Jurkat, Clone E6-1 (cell line): ENCODE results near the gene SLC25A45.

Source experiments
- DNase-seq: peaks from one replicate; pipeline ENCODE4 v3.0.0-alpha.2; 2011; ENCODE audit warnings: low read depth, low spot score
- H3K4me3 ChIP-seq: 2 replicates; pipeline ENCODE4 v1.5.1; 2011; ENCODE audit warnings: mild to moderate bottlenecking, low read length, control low read depth, moderate library complexity

The SLC25A45 gene

GRCh38 chr11:65393513-65394079, 11.2 kb upstream of the SLC25A45 start:
- DNase-seq: no peak
- no peak overlapping the region for H3K4me3 ChIP-seq

DNA sequence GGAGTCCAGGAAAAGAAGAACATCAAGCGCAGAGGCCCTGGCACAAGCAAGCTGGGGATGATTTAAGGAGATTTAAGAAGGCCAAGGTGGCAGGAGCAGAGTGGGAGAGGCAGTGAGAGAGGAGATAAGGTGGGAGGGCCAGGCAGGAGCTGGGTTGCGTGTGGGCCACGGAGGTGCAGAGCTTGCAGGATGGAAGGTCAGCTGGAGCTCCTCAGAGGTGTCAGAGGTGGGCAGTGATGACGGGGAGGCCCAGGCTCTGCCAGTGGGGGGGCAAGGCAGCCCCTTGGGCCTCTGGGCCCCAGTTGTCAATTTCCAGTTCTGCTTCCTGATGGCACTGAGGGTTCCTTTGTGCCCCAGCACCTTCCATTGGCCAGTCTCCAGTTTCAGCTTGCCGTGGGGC, 10.5 kb upstream of the SLC25A45 start:
- H3K4me3 ChIP-seq: no peak overlapping the region
- no peak for DNase-seq

- no peak overlapping the region for H3K4me3 ChIP-seq
- no peak for DNase-seq
These were observed 9.9 kb upstream of the SLC25A45 start for GRCh38 chr11:65392186-65392829.

DNA sequence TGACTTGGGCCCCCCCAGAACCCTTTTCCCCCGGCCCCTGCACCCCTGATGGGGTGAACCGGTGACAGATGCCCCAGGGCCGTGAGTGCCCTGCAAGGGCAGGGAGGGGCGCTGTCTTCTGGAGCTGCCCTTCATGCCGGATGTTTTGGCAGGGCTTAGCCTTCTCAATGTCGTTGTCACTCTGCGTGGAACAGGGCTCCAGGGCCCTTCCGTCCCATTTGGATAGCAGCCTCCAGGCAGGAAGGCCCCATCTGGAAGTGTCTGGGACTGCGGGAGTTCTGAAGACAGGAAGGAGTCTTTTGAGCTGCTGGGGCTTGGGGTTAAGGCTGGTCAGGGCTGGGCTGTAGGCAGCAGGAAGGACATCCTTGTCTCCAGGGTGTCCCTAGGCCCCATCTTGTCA, 8.6 kb upstream of the SLC25A45 start:
- DNase-seq: no peak
- no peak overlapping the region for H3K4me3 ChIP-seq

GRCh38 chr11:65390099-65390941, 7.9 kb upstream of the SLC25A45 start:
- H3K4me3 ChIP-seq: no peak overlapping the region
- no peak for DNase-seq

GRCh38 chr11:65389294-65389980, 7.0 kb upstream of the SLC25A45 start:
- no peak overlapping the region for H3K4me3 ChIP-seq
- no peak for DNase-seq

DNA sequence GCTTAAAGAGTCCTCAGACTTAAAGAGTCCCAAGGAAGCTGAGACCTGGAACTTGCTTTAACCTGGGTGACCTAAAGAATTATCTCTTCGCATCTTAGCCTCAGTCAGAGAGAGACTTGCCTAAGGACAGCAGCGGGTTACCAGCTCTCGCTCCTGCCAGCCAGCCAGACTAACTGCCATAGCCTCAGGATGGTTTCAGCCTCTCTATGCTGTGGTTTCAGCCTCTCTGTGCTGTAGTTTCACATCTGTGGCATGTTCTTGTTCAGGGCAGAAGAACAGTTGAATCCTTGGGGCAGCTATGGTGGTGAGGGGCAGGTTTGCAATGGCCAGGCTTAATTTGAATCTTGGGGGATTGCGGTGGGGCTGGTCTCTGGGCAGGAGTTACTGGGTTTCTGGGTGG, 6.3 kb upstream of the SLC25A45 start:
- H3K4me3 ChIP-seq: no peak overlapping the region
- no peak for DNase-seq

GRCh38 chr11:65386307-65387140, 4.1 kb upstream of the SLC25A45 start, which contains the start of gene FRMD8:
Gene FRMD8 (plus strand): TSS chr11:65386637. CDS start chr11:65387037, 400 bp downstream.
- DNase-seq: peak; percentile 48

GRCh38 chr11:65384301-65384889, 1.9 kb upstream of the SLC25A45 start:
- no peak overlapping the region for H3K4me3 ChIP-seq
- no peak for DNase-seq

More at GRCh38 chr11:65386307-65387140, 4.1 kb upstream of the SLC25A45 start, which contains the start of gene FRMD8:
- peak within 1 kb of the TSS; percentile 88 for H3K4me3 ChIP-seq

DNA sequence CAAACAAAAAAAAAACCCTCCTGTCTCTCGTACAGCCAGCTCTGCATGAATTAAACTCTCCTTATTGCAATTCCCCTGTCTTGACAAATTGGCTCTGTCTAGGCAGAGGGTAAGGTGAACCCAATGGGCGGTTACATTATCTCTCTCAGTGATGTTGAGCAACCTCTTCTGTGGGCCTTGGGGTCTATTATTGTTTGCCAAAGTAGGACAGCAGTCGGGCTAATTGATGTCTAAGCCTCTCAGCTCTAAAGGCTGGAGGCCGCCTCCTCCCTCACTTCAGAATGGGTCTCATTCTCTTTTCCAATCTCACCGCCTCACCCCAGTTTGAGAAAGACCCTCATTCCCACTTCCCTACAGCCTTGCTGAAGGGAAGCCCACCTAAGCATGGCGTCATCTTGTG, 1.3 kb upstream of the SLC25A45 start:
- DNase-seq: no peak
- no peak overlapping the region for H3K4me3 ChIP-seq

DNA sequence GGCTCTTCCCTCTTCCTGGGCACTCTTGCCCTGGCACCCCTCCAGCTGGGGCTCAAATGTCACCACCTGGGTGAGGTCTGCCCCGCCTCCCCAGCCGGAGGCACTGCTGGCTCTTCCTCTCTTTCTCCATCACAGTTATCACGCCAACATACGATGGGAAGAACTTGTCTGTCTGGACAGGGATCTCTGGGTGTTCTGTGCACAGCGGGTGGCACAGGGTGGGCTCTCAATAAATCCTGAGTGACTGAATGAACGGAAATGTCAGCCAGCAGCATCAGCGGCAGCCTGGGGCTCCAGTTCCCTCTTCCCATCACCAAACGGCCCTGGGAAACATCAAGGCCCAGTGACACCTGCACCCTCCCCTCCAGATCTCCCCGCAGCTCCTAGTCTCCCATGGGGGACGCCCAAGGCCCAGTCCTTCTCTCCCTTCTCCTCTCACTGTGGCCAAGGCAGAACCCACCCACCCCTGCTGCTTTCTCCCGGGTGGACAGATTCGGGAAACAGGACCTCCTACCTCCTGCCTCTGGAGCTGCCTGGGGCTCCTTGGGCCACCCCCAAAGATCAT, 440 bp upstream of the SLC25A45 start:
- H3K4me3 ChIP-seq: peak overlapping the region; percentile 80
- no peak for DNase-seq

GRCh38 chr11:65381716-65382032, 772 bp downstream of the SLC25A45 start:
- H3K4me3 ChIP-seq: peak overlapping the region; percentile 80
- DNase-seq: peak; percentile 33

DNA sequence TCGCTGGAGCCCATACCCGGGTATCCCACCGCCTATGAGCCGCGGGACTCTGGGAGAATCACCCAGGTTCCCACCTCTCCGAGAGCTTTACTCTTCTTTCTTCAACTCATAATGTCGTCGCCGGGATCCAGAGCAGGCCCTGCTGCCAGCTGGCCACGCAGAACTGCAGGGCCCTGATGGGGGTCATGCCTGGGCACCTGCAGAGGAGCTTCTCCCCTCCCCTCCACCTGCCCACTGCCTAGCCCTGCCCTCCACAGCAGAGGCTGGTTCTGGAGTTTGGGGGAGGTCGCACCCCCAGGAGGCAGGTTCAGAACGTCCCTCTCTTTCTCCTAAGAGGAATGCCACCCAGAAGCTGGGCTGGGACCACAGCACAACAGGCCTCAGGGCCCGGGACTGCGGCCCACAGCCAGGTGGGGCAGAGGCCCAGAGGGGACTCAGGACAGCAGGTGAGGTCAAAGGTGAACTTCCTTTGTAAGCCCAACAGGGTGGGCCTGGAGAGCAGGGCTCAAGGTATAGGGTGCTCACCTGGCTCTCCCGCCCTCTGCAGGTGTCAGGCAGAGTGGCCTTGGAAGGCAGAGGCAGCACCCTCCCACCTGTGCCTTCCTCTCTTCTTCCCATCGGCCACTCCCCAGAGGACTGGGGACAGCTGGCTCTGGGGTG, 1.9 kb downstream of the SLC25A45 start:
- no peak for DNase-seq
- H3K4me3 ChIP-seq: no peak overlapping the region

- no peak for DNase-seq
- no peak overlapping the region for H3K4me3 ChIP-seq
These were observed 2.6 kb downstream of the SLC25A45 start for GRCh38 chr11:65379698-65380459.

- DNase-seq: no peak
- H3K4me3 ChIP-seq: no peak overlapping the region
These were observed 3.4 kb downstream of the SLC25A45 start for GRCh38 chr11:65378928-65379638.

- no peak for DNase-seq
- no peak overlapping the region for H3K4me3 ChIP-seq
These were observed 4.1 kb downstream of the SLC25A45 start for GRCh38 chr11:65378208-65378927.
